HepG2 (cell line): ENCODE measurements around the gene HTR1D.

Experiments
- KLF16 ChIP-seq, 2 experiments: sonication (generic) in 1 of 2; formaldehyde crosslinking in 1 of 2; IDR thresholded peaks; 2 replicates each; pipeline versions ENCODE4 v1.6.1 to v1.8.0; 2016 to 2023; ENCODE audit warnings: missing genetic modification reagents in 2 of 2, missing compliant biosample characterization in 1 of 2
- KLF6 ChIP-seq: IDR thresholded peaks from 2 replicates; pipeline ENCODE4 v1.8.0; 2016; ENCODE audit warnings: missing biosample characterization, missing genetic modification reagents
- NKX3-1 ChIP-seq: sonication (generic); formaldehyde crosslinking; IDR thresholded peaks from 2 replicates; pipeline ENCODE4 v1.5.0; 2020; ENCODE audit warnings: missing genetic modification reagents
- TARDBP ChIP-seq: sonication (generic); formaldehyde crosslinking; IDR thresholded peaks from 2 replicates; pipeline ENCODE4 v1.8.0; 2022; ENCODE audit warnings: mild to moderate bottlenecking, missing genetic modification reagents
- ZMYM2 ChIP-seq: sonication (generic); formaldehyde crosslinking; IDR thresholded peaks from 2 replicates; pipeline ENCODE4 v1.8.0; 2022; ENCODE audit warnings: mild to moderate bottlenecking, missing genetic modification reagents
- TF ChIP-seq, protein P1 (sequence below): sonication (generic); formaldehyde crosslinking; IDR thresholded peaks from 2 replicates; pipeline ENCODE4 v1.5.0; 2020; ENCODE audit warnings: mild to moderate bottlenecking, missing genetic modification reagents, moderate library complexity
- TF ChIP-seq, protein P2 (sequence below): sonication (generic); formaldehyde crosslinking; IDR thresholded peaks from 2 replicates; pipeline ENCODE4 v1.4.0; 2020; ENCODE audit warnings: missing genetic modification reagents
- TF ChIP-seq, protein P3 (sequence below): sonication (generic); formaldehyde crosslinking; IDR thresholded peaks from 2 replicates; pipeline ENCODE4 v1.4.0; 2020; ENCODE audit warnings: missing genetic modification reagents

DNA sequence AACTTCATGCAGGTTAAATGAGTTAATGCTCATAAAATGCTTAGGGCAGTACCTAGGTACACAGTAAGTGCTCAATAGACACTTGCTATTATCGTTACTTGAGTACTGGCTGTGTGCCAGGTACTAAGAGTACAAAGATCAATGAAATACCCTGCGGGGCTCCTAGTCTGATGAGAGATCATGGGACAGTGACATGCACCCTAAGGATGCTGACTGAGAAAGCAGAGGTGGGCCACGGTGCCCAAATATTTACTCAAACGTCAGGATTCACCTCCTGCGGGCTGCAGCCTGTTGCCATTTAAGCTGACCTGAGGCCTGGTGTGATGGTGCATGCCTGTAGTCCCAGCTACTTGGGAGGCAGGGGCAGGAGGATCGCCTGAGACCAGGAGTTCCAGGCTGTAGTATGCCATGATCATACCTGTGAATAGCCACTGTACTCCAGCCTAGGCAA is 28.8 kb downstream of the HTR1D start:
- TF ChIP-seq NKX3-1 (CRISPR knock-in tag): no peak
- TF ChIP-seq, protein P1, sequence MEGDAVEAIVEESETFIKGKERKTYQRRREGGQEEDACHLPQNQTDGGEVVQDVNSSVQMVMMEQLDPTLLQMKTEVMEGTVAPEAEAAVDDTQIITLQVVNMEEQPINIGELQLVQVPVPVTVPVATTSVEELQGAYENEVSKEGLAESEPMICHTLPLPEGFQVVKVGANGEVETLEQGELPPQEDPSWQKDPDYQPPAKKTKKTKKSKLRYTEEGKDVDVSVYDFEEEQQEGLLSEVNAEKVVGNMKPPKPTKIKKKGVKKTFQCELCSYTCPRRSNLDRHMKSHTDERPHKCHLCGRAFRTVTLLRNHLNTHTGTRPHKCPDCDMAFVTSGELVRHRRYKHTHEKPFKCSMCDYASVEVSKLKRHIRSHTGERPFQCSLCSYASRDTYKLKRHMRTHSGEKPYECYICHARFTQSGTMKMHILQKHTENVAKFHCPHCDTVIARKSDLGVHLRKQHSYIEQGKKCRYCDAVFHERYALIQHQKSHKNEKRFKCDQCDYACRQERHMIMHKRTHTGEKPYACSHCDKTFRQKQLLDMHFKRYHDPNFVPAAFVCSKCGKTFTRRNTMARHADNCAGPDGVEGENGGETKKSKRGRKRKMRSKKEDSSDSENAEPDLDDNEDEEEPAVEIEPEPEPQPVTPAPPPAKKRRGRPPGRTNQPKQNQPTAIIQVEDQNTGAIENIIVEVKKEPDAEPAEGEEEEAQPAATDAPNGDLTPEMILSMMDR: no peak
- no peak for TF ChIP-seq TARDBP (CRISPR knock-in tag)
- no peak for TF ChIP-seq KLF6
- TF ChIP-seq KLF16 (CRISPR knock-in tag; IDR thresholded peaks at IDR 0.05): no peak
- TF ChIP-seq, protein P2, sequence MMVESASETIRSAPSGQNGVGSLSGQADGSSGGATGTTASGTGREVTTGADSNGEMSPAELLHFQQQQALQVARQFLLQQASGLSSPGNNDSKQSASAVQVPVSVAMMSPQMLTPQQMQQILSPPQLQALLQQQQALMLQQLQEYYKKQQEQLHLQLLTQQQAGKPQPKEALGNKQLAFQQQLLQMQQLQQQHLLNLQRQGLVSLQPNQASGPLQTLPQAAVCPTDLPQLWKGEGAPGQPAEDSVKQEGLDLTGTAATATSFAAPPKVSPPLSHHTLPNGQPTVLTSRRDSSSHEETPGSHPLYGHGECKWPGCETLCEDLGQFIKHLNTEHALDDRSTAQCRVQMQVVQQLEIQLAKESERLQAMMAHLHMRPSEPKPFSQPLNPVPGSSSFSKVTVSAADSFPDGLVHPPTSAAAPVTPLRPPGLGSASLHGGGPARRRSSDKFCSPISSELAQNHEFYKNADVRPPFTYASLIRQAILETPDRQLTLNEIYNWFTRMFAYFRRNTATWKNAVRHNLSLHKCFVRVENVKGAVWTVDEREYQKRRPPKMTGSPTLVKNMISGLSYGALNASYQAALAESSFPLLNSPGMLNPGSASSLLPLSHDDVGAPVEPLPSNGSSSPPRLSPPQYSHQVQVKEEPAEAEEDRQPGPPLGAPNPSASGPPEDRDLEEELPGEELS (CRISPR knock-in tag): no peak
- TF ChIP-seq ZMYM2 (CRISPR knock-in tag): no peak
- TF ChIP-seq, protein P3, sequence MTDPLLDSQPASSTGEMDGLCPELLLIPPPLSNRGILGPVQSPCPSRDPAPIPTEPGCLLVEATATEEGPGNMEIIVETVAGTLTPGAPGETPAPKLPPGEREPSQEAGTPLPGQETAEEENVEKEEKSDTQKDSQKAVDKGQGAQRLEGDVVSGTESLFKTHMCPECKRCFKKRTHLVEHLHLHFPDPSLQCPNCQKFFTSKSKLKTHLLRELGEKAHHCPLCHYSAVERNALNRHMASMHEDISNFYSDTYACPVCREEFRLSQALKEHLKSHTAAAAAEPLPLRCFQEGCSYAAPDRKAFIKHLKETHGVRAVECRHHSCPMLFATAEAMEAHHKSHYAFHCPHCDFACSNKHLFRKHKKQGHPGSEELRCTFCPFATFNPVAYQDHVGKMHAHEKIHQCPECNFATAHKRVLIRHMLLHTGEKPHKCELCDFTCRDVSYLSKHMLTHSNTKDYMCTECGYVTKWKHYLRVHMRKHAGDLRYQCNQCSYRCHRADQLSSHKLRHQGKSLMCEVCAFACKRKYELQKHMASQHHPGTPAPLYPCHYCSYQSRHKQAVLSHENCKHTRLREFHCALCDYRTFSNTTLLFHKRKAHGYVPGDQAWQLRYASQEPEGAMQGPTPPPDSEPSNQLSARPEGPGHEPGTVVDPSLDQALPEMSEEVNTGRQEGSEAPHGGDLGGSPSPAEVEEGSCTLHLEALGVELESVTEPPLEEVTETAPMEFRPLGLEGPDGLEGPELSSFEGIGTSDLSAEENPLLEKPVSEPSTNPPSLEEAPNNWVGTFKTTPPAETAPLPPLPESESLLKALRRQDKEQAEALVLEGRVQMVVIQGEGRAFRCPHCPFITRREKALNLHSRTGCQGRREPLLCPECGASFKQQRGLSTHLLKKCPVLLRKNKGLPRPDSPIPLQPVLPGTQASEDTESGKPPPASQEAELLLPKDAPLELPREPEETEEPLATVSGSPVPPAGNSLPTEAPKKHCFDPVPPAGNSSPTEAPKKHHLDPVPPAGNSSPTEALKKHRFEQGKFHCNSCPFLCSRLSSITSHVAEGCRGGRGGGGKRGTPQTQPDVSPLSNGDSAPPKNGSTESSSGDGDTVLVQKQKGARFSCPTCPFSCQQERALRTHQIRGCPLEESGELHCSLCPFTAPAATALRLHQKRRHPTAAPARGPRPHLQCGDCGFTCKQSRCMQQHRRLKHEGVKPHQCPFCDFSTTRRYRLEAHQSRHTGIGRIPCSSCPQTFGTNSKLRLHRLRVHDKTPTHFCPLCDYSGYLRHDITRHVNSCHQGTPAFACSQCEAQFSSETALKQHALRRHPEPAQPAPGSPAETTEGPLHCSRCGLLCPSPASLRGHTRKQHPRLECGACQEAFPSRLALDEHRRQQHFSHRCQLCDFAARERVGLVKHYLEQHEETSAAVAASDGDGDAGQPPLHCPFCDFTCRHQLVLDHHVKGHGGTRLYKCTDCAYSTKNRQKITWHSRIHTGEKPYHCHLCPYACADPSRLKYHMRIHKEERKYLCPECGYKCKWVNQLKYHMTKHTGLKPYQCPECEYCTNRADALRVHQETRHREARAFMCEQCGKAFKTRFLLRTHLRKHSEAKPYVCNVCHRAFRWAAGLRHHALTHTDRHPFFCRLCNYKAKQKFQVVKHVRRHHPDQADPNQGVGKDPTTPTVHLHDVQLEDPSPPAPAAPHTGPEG: no peak
